GM12873 (cell line): ENCODE measurements around the gene LRP1-AS.

Experiments
- CTCF ChIP-seq: IDR thresholded peaks from 2 replicates; pipeline ENCODE4 v1.5.1; 2012; ENCODE audit warnings: low read depth, mild to moderate bottlenecking, moderate library complexity, low read length, control low read depth; ENCODE audit not compliant: insufficient read depth; ENCODE audit errors: missing control alignments

The LRP1-AS gene

GRCh38 chr12:57146961-57147944 lies at the start of gene LRP1-AS:
Gene LRP1-AS (minus strand): TSS chr12:57147619.
- no peak for TF ChIP-seq CTCF

- no peak for TF ChIP-seq CTCF
Measured at GRCh38 chr12:57196956-57197355, 49.5 kb upstream of the LRP1-AS start.

GRCh38 chr12:57196439-57196838 lies 49.0 kb upstream of the LRP1-AS start:
- TF ChIP-seq CTCF = no peak

GRCh38 chr12:57195611-57196371 lies 48.4 kb upstream of the LRP1-AS start:
- TF ChIP-seq CTCF = no peak

GRCh38 chr12:57195186-57195585 lies 47.8 kb upstream of the LRP1-AS start:
- no peak for TF ChIP-seq CTCF

GRCh38 chr12:57194253-57194652 lies 46.8 kb upstream of the LRP1-AS start:
- no peak for TF ChIP-seq CTCF

GRCh38 chr12:57193706-57194245 lies 46.4 kb upstream of the LRP1-AS start:
- no peak for TF ChIP-seq CTCF
